Thymus (tissue), 11 donors: ENCODE measurements around the gene HMGN1. TPM values are rescaled to one million over a fixed set of nuclear protein-coding genes. Genes with fewer than 3 reads are reported as not detected.

ENCODE experiments used
- DNase-seq, 9 donors: peaks; one replicate each; pipeline ENCODE4 v3.0.0-alpha.2; 2013; ENCODE audit warnings: low spot score in 9 of 9, low read depth in 6 of 9, missing footprints in 1 of 9
- H3K27ac ChIP-seq, 2 donors: one replicate each; pipeline ENCODE4 v1.5.1; 2013; ENCODE audit warnings: control low read depth in 1 of 2, low read depth in 1 of 2, low read length in 1 of 2, mild to moderate bottlenecking in 1 of 2, moderate library complexity in 1 of 2
- H3K27me3 ChIP-seq, 2 donors: one replicate each; pipeline ENCODE4 v1.5.1; 2013; ENCODE audit warnings: low read length in 1 of 2; ENCODE audit not compliant: control insufficient read depth in 2 of 2, insufficient read depth in 1 of 2
- H3K36me3 ChIP-seq, 2 donors: one replicate each; pipeline ENCODE4 v1.5.1; 2013; ENCODE audit warnings: low read length in 1 of 2, mild to moderate bottlenecking in 1 of 2, moderate library complexity in 1 of 2; ENCODE audit not compliant: control insufficient read depth in 2 of 2, insufficient read depth in 2 of 2
- H3K4me1 ChIP-seq, 2 donors: one replicate each; pipeline ENCODE4 v1.5.1; 2013; ENCODE audit warnings: low read length in 2 of 2; ENCODE audit not compliant: control insufficient read depth in 2 of 2, insufficient read depth in 2 of 2
- H3K4me3 ChIP-seq, 2 donors: one replicate each; pipeline ENCODE4 v1.5.1; 2013; ENCODE audit warnings: low read length in 2 of 2, control low read depth in 1 of 2, mild to moderate bottlenecking in 1 of 2
- H3K9me3 ChIP-seq, 2 donors: one replicate each; pipeline ENCODE4 v1.5.1; 2013; ENCODE audit warnings: low read length in 1 of 2, mild to moderate bottlenecking in 1 of 2; ENCODE audit not compliant: control insufficient read depth in 2 of 2, insufficient read depth in 1 of 2
- WGBS: extraction: QIAGEN DNeasy Blood & Tissue Kit; methylation state at CpG from one replicate; pipeline ENCODE4 v1.1.7; 2013; 5-methylcytosine and 5-hydroxymethylcytosine counted together
- polyA plus RNA-seq: library from polyadenylated mRNA; stranded (reverse); fragments of 200-250 nt; gene quantifications from one replicate; pipeline ENCODE4 v1.2.3, GENCODE V29; 2013
- total RNA-seq: library from RNA; stranded (reverse); fragments of 120-200 nt; gene quantifications from one replicate; pipeline ENCODE4 v1.2.4, GENCODE V29; 2013
- donor health status: healthy.

Gene HMGN1
- total and polyA plus RNA-seq, 2 donors: 382 to 457 TPM

- Histone ChIP-seq H3K27me3 (no peaks in the 10 kb centered on the region), H3K27ac (no peak overlapping the region), H3K4me3 (no peak overlapping the region), H3K36me3 (no peaks in the 10 kb centered on the region), H3K9me3 (no peaks in the 10 kb centered on the region), H3K4me1 (peaks cover 5 to 15% of the 10 kb centered on the region in 2 donors)
- DNase-seq: no peak
- WGBS: 97% methylated on average over 6 of the region's 6 CpGs
Measured at GRCh38 chr21:39316729-39317128, 32.2 kb downstream of the HMGN1 start.

- Histone ChIP-seq H3K27ac (peak overlapping the region in 1 of 2 donors; percentile 36), H3K36me3 (peaks cover 5% of the 10 kb centered on the region in 2 donors), H3K4me3 (no peak overlapping the region), H3K27me3 (no peaks in the 10 kb centered on the region), H3K4me1 (peaks cover 5 to 15% of the 10 kb centered on the region in 2 donors), H3K9me3 (no peaks in the 10 kb centered on the region)
- WGBS: 61% methylated on average over 9 of the region's 9 CpGs
- peak in 2 of 9 donors; percentile 4 to 12 for DNase-seq
Measured at GRCh38 chr21:39315603-39316445, 33.1 kb downstream of the HMGN1 start.

GRCh38 chr21:39314143-39315027, 34.5 kb downstream of the HMGN1 start:
- no peaks in the 10 kb centered on the region for H3K9me3 ChIP-seq
- peaks cover 5 to 15% of the 10 kb centered on the region in 2 donors for H3K4me1 ChIP-seq
- DNase-seq: peak in 4 of 9 donors; percentile 37 to 74 (median 46)
- WGBS: 5% methylated on average over 43 of the region's 43 CpGs
- no peaks in the 10 kb centered on the region for H3K27me3 ChIP-seq
- peaks cover 7 to 15% of the 10 kb centered on the region in 2 donors for H3K36me3 ChIP-seq
- H3K27ac ChIP-seq: peak overlapping the region; percentile 88 to 96
- H3K4me3 ChIP-seq: peak overlapping the region; percentile 76 to 98

- peak within 1 kb of the TSS; percentile 76 to 98 for H3K4me3 ChIP-seq
- H3K36me3 ChIP-seq: peaks cover 13 to 18% of the 10 kb centered on the region in 2 donors
- H3K27ac ChIP-seq: peak within 1 kb of the TSS; percentile 88 to 96
- peak; percentile 55 to 92 (median 78) for DNase-seq
- no peaks in the 10 kb centered on the region for H3K9me3 ChIP-seq
- under 1% methylated on average over 78 of the region's 78 CpGs for WGBS
- H3K4me1 ChIP-seq: peaks cover 5 to 15% of the 10 kb centered on the region in 2 donors
- H3K27me3 ChIP-seq: no peaks in the 10 kb centered on the region
Measured at GRCh38 chr21:39313571-39314142, 35.2 kb downstream of the HMGN1 start, which contains the start of gene BRWD1. Gene BRWD1, minus strand, starts transcription at chr21:39313632. Its CDS starts 141 bp downstream, at chr21:39313491.

GRCh38 chr21:39313042-39313570, 35.8 kb downstream of the HMGN1 start:
- 1% methylated on average over 71 of the region's 71 CpGs for WGBS
- Histone ChIP-seq H3K4me3 (peak overlapping the region; percentile 76 to 98), H3K36me3 (peaks cover 14 to 18% of the 10 kb centered on the region in 2 donors), H3K4me1 (peaks cover 5 to 15% of the 10 kb centered on the region in 2 donors), H3K27me3 (no peaks in the 10 kb centered on the region), H3K27ac (peak overlapping the region; percentile 76 to 96), H3K9me3 (no peaks in the 10 kb centered on the region)
- DNase-seq: peak in 5 of 9 donors; percentile 9 to 37 (median 34)

- DNase-seq: peak; percentile 80 to 95 (median 88)
- peak overlapping the region; percentile 76 to 98 for H3K4me3 ChIP-seq
- H3K27ac ChIP-seq: peak overlapping the region; percentile 86 to 96
- no peaks in the 10 kb centered on the region for H3K9me3 ChIP-seq
- H3K4me1 ChIP-seq: peaks cover 5 to 15% of the 10 kb centered on the region in 2 donors
- H3K36me3 ChIP-seq: peaks cover 18% of the 10 kb centered on the region in 2 donors
- no peaks in the 10 kb centered on the region for H3K27me3 ChIP-seq
- 2% methylated on average over 64 of the region's 65 CpGs for WGBS
Measured at GRCh38 chr21:39312112-39313041, 36.5 kb downstream of the HMGN1 start.

DNA sequence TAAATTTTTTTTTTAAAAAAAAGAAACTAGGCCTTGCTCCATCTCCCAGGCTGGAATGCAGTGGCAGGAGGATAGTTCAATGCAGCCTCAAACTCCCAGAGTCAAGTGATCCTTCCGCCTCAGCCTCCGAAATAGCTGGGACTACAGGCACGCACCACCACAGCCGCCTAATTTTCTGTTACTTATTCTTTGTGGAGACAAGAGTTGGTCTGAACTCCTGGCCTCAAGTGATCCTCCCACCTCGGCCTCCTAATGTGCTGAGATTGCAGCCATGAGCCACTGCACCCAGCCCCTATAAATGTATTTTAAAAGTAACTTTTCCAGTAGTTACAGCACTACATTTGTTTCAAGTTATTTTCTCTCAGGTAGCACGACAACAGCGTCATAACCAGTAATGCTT, 37.7 kb downstream of the HMGN1 start:
- peaks cover 5 to 15% of the 10 kb centered on the region in 2 donors for H3K4me1 ChIP-seq

GRCh38 chr21:39307466-39307865, 41.4 kb downstream of the HMGN1 start:
- no peak for DNase-seq
- Histone ChIP-seq H3K27me3 (no peaks in the 10 kb centered on the region), H3K4me3 (no peak overlapping the region), H3K4me1 (no peaks in the 10 kb centered on the region), H3K36me3 (peaks cover 26 to 33% of the 10 kb centered on the region in 2 donors), H3K9me3 (no peaks in the 10 kb centered on the region), H3K27ac (no peak overlapping the region)
- 98% methylated on average over 1 of the region's 1 CpG for WGBS

More for the DNA sequence above, 37.7 kb downstream of the HMGN1 start:
- Histone ChIP-seq H3K9me3 (no peaks in the 10 kb centered on the region), H3K27ac (no peak overlapping the region), H3K27me3 (no peaks in the 10 kb centered on the region), H3K36me3 (peaks cover 18% of the 10 kb centered on the region in 2 donors), H3K4me3 (no peak overlapping the region)
- WGBS: 97% methylated on average over 7 of the region's 7 CpGs
- no peak for DNase-seq
